Kidney (tissue), 14 donors: ENCODE data around the gene KCNG2. TPM values are rescaled to one million over a fixed set of nuclear protein-coding genes. Genes with fewer than 3 reads are reported as not detected.

Experiments used
- DNase-seq, 5 donors: peaks; one replicate each; pipeline ENCODE4 v3.0.0-alpha.2; 2013 to 2020
- FAIRE-seq: peaks from 2 replicates; lab custom pipeline; 2012; peaks lifted over from hg19 to GRCh38; lab: Jason Lieb, UNC
- H3K27ac ChIP-seq, 2 donors: one replicate each; pipeline ENCODE4 v1.7.0; 2013; ENCODE audit warnings: low read depth in 2 of 2, low read length in 2 of 2, inconsistent platforms in 1 of 2
- H3K27me3 ChIP-seq: one replicate; pipeline ENCODE4 v1.7.1; 2013; ENCODE audit warnings: low read length, inconsistent platforms; ENCODE audit not compliant: control insufficient read depth, insufficient read depth
- H3K36me3 ChIP-seq, 3 donors: one replicate each; pipeline versions ENCODE4 v1.7.0 to v1.7.1; 2013; ENCODE audit warnings: low read length in 3 of 3, control low read depth in 1 of 3, inconsistent platforms in 1 of 3; ENCODE audit not compliant: insufficient read depth in 3 of 3, control insufficient read depth in 2 of 3
- H3K4me1 ChIP-seq, 3 donors: one replicate each; pipeline versions ENCODE4 v1.7.0 to v1.7.1; 2013; ENCODE audit warnings: low read length in 3 of 3, inconsistent platforms in 1 of 3, low read depth in 1 of 3; ENCODE audit not compliant: control insufficient read depth in 2 of 3, insufficient read depth in 2 of 3
- H3K4me3 ChIP-seq, 3 donors: one replicate each; pipeline versions ENCODE4 v1.7.0 to v1.8.1; 2013; ENCODE audit warnings: low read length in 3 of 3, control low read depth in 1 of 3, inconsistent platforms in 1 of 3
- H3K9ac ChIP-seq, 3 donors: one replicate each; pipeline versions ENCODE4 v1.7.0 to v1.7.1; 2013; ENCODE audit warnings: low read length in 3 of 3, control low read depth in 1 of 3, inconsistent platforms in 1 of 3
- H3K9me3 ChIP-seq, 3 donors: one replicate each; pipeline versions ENCODE4 v1.7.0 to v1.7.1; 2013; ENCODE audit warnings: low read length in 3 of 3, control low read depth in 1 of 3, inconsistent platforms in 1 of 3; ENCODE audit not compliant: control insufficient read depth in 2 of 3, insufficient read depth in 1 of 3
- CTCF ChIP-seq: IDR thresholded peaks from 3 replicates; pipeline ENCODE4 v1.5.1; 2012; ENCODE audit warnings: mild to moderate bottlenecking, moderate library complexity, borderline replicate concordance; ENCODE audit not compliant: insufficient read depth; ENCODE audit errors: extremely low read depth
- intact Hi-C: fragments of 100-400 bp; cut with DNase I; formaldehyde crosslinking; loops from one replicate; pipeline ENCODE4 v1.11.1; 2022
- polyA plus RNA-seq: library from polyadenylated mRNA; stranded (reverse); fragments of 350-450 nt; fragmentation: Illumina TruSeq; extraction: RNeasy Lipid Tissue Mini Kit (QIAGEN cat#74804); gene quantifications from one replicate; pipeline ENCODE4 v1.2.3, GENCODE V29; 2014; ENCODE audit warnings: low read depth, low replicate concordance; ENCODE audit not compliant: insufficient read depth
- total RNA-seq: library from RNA; stranded (reverse); fragmentation: NEBNext Ultra II Directional; extraction: Animal tissue kit (Norgen Biotek cat#: 25700); gene quantifications from one replicate; pipeline ENCODE4 v1.2.1, GENCODE V29; 2021
- donor health status: control.
- donor health status: control.
- donor health status: control.
- donor health status: control.
- donor health status: control.
- donor health status: DM: yes; HTN: yes; CAD: no.
- donor health status: Normal renal cell carcinoma (clear cell type).

Gene KCNG2
- total and polyA plus RNA-seq, 2 donors from 2014 or later, result 0.76 TPM; not detected in 1

GRCh38 chr18:79799619-79800370 is 2.1 kb downstream of the KCNG2 start:
- intact Hi-C loops, result no loop called here

GRCh38 chr18:79800371-79801180 is 2.8 kb downstream of the KCNG2 start:
- Histone ChIP-seq H3K27me3 (peaks cover 3% of the 10 kb centered on the region), H3K27ac (no peak overlapping the region), H3K4me1 (peaks cover 0 to 5% (median 0%) of the 10 kb centered on the region in 3 donors), H3K9me3 (no peaks in the 10 kb centered on the region), H3K36me3 (no peaks in the 10 kb centered on the region), H3K9ac (no peak overlapping the region), H3K4me3 (no peak overlapping the region)
- FAIRE-seq (no peak), DNase-seq (peak; percentile 35 to 72 (median 57))
- no peak for TF ChIP-seq CTCF
- intact Hi-C loops, result no loop called here

More at GRCh38 chr18:79799619-79800370, 2.1 kb downstream of the KCNG2 start:
- DNase-seq, result peak; percentile 37 to 68 (median 51)
- Histone ChIP-seq H3K9me3 (no peaks in the 10 kb centered on the region), H3K27ac (no peak overlapping the region), H3K9ac (no peak overlapping the region), H3K4me1 (peaks cover 0 to 5% (median 0%) of the 10 kb centered on the region in 3 donors), H3K27me3 (peaks cover 5% of the 10 kb centered on the region), H3K4me3 (no peak overlapping the region), H3K36me3 (no peaks in the 10 kb centered on the region)
- no peak for TF ChIP-seq CTCF
- FAIRE-seq, result no peak

GRCh38 chr18:79801217-79801616 is 3.5 kb downstream of the KCNG2 start:
- TF ChIP-seq CTCF, result no peak
- no peak for FAIRE-seq

More at GRCh38 chr18:79801217-79801616, 3.5 kb downstream of the KCNG2 start:
- Histone ChIP-seq H3K9ac (no peak overlapping the region), H3K27ac (no peak overlapping the region), H3K4me1 (peaks cover 0 to 5% (median 0%) of the 10 kb centered on the region in 3 donors), H3K36me3 (no peaks in the 10 kb centered on the region), H3K4me3 (no peak overlapping the region), H3K27me3 (peaks cover 3% of the 10 kb centered on the region), H3K9me3 (no peaks in the 10 kb centered on the region)
- DNase-seq, result no peak
- intact Hi-C loops, result no loop called here
